22Rv1 (cell line): ENCODE data around the gene HECW1.

Source experiments
- ZFX ChIP-seq: fragments of 450-650 bp; IDR thresholded peaks from 2 replicates; pipeline ENCODE4 v1.6.1; 2017; ENCODE audit warnings: antibody characterized with exemption, borderline replicate concordance
- TF ChIP-seq, protein P1 (sequence below): fragments of 450-650 bp; IDR thresholded peaks from 2 replicates; pipeline ENCODE4 v1.5.1; 2017; ENCODE audit warnings: mild to moderate bottlenecking

DNA sequence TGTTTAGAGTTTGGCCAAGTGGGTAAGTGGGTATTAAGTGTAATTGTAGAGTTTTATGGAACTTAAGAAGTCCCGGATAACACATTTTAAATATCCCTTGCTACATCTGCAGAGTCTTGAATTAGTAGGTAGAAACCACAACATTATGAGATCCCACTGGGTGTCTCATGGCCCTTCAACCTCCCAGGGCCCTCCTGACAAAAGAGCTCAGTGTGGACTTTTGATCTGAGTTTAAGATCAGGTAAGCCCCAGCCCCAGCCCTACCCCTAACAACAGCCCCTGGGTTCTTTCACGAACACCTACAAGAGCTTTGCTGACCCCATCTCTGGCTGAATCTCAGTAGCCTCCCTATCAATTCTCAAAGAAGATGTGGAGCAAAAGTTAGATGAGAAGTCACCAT lies 405.0 kb downstream of the HECW1 start:
- TF ChIP-seq, protein P1, sequence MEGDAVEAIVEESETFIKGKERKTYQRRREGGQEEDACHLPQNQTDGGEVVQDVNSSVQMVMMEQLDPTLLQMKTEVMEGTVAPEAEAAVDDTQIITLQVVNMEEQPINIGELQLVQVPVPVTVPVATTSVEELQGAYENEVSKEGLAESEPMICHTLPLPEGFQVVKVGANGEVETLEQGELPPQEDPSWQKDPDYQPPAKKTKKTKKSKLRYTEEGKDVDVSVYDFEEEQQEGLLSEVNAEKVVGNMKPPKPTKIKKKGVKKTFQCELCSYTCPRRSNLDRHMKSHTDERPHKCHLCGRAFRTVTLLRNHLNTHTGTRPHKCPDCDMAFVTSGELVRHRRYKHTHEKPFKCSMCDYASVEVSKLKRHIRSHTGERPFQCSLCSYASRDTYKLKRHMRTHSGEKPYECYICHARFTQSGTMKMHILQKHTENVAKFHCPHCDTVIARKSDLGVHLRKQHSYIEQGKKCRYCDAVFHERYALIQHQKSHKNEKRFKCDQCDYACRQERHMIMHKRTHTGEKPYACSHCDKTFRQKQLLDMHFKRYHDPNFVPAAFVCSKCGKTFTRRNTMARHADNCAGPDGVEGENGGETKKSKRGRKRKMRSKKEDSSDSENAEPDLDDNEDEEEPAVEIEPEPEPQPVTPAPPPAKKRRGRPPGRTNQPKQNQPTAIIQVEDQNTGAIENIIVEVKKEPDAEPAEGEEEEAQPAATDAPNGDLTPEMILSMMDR, result no peak
- TF ChIP-seq ZFX, result no peak
